Stimulated activated memory B cell treated with anti-CD40 and anti-IgM and Interleukin-4, amounts not matched to agents 10 μg/mL and 1 μg/mL and 100 μg/mL, for 72 hours (primary cell): ENCODE data around the gene ASTN2.

Experiments used
- ATAC-seq: fragments of 150-1000 bp; cut with Tn5 transposase; 2 replicates; pipeline ENCODE4 v1.10.0; 2021
- H3K27ac Mint-ChIP-seq: one replicate; pipeline ENCODE4 v1.8.0; 2022; ENCODE audit warnings: mild to moderate bottlenecking, mixed read lengths
- H3K27me3 Mint-ChIP-seq: one replicate; pipeline ENCODE4 v1.8.0; 2022; ENCODE audit warnings: mixed read lengths
- H3K36me3 Mint-ChIP-seq: one replicate; pipeline ENCODE4 v1.8.0; 2022; ENCODE audit warnings: mixed read lengths
- H3K4me1 Mint-ChIP-seq: one replicate; pipeline ENCODE4 v1.8.0; 2022; ENCODE audit warnings: mixed read lengths
- H3K4me3 Mint-ChIP-seq: one replicate; pipeline ENCODE4 v1.8.0; 2022; ENCODE audit warnings: mild to moderate bottlenecking, moderate library complexity, mixed read lengths
- H3K9me3 Mint-ChIP-seq: one replicate; pipeline ENCODE4 v1.8.0; 2022; ENCODE audit warnings: mixed read lengths

ASTN2 gene

DNA sequence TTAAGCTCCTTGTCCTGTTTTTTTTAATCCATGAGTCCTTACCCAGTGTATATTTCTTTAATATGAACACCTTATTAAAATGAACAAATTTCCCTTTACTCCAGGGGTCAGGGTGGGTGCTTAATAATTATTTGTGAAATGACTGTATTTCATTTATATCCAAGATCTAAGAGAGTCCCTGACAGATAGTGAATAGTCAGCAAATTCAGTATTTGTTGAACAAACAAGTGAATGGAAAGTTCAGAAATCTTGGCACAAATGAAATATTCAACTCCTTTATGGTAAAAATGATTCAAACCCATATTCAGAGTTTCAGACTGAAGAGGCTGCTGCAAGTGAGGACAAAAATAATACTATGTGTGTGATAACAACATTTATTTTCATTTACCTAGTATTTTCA, 59.9 kb downstream of the ASTN2 start:
- H3K4me1 Mint-ChIP-seq, result no peaks in the 10 kb centered on the region
- H3K4me3 Mint-ChIP-seq, result no peak overlapping the region
- no peak overlapping the region for H3K27ac Mint-ChIP-seq
- no peak for ATAC-seq
- H3K27me3 Mint-ChIP-seq, result no peaks in the 10 kb centered on the region
- no peaks in the 10 kb centered on the region for H3K36me3 Mint-ChIP-seq
- H3K9me3 Mint-ChIP-seq, result no peaks in the 10 kb centered on the region

DNA sequence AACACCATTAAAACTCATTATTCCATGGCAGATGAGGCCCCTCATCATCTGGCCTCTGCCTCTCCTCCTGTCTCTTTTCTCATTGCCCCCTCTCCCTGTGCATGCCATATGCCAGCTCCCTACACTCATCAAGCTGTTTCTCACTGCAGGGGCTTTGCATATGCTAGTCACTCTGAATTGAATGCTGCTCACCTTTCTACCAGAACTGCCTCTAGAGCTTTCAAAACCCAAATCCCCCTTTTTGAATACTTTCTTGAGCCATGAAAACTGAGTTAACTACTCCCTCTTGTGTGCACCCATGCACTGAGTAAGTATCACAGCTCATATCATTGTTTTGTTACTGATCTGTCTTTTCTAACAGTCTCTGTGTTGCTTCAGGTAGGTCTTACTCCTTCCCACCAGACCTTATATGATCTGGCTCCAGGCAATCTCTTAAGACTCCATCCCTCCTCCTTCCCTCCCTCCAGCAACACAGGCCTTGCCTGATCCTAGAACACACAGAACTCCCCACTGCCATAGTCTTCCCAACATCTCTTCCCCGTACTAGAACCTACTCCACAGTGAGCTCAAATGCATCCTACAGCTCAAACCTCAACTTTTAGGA, 60.5 kb downstream of the ASTN2 start:
- no peak overlapping the region for H3K4me3 Mint-ChIP-seq
- no peak for ATAC-seq
- H3K4me1 Mint-ChIP-seq, result no peaks in the 10 kb centered on the region

DNA sequence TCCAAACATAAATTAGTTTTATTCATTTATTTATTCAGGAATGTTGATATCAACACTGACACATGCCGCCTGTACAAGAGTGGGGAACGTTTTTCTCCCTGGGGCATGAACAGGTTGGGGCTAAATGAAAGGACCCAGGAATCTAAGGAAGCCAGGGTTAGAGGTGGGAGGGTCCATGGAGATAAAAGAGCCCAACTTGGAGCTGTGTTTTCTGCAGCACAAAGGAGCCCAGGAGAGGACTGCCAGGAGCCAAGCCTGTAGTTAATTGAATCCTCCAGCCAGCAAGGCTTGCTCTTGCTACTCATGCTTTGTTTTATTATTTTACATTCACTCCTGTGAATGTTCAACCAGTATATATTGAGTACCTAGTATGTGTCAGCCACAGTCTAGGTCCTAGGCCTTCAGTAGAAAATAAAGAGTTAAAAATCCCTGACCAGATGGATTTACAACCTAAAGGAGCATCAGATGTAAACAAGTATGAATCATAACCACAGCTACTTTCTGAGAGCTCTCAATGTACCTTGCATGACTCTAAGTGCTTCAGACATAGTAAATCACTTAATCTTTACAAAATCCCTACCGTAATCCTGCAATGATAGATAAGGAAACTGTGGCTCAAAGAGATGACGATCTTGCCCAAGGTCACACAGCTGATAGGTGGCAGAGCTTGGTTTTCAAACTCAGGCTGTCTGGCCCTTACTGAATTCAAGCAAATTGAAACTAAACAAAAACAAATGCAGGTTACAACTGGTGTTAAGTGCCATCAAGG, 69.8 kb downstream of the ASTN2 start:
- Mint-ChIP-seq H3K4me3 (no peak overlapping the region), H3K9me3 (no peaks in the 10 kb centered on the region), H3K27ac (no peak overlapping the region), H3K27me3 (no peaks in the 10 kb centered on the region), H3K4me1 (no peaks in the 10 kb centered on the region), H3K36me3 (no peaks in the 10 kb centered on the region)
- ATAC-seq, result no peak

More for the DNA sequence above, 60.5 kb downstream of the ASTN2 start:
- Mint-ChIP-seq H3K36me3 (no peaks in the 10 kb centered on the region), H3K27ac (no peak overlapping the region), H3K27me3 (no peaks in the 10 kb centered on the region), H3K9me3 (no peaks in the 10 kb centered on the region)

DNA sequence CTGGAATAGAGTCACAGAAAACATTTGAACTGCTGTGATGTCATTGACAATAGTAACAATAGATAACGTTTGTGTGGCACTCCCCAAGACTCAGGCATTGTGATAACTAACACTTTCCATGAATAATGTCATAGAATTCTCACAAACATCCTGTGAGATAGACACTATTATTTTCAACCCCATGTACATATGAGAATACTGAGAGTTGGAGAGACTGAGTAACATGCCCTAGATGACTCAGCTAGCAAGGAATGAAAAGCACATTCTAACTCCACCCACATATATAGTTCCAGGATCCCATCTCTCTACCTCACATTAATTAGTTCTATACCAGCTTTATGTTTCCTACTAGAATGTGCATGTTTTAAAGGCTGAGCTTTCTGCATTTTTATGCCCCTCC, 71.4 kb downstream of the ASTN2 start:
- Mint-ChIP-seq H3K27ac (no peak overlapping the region), H3K27me3 (no peaks in the 10 kb centered on the region), H3K4me3 (no peak overlapping the region), H3K36me3 (no peaks in the 10 kb centered on the region), H3K4me1 (no peaks in the 10 kb centered on the region), H3K9me3 (no peaks in the 10 kb centered on the region)
- ATAC-seq, result no peak

DNA sequence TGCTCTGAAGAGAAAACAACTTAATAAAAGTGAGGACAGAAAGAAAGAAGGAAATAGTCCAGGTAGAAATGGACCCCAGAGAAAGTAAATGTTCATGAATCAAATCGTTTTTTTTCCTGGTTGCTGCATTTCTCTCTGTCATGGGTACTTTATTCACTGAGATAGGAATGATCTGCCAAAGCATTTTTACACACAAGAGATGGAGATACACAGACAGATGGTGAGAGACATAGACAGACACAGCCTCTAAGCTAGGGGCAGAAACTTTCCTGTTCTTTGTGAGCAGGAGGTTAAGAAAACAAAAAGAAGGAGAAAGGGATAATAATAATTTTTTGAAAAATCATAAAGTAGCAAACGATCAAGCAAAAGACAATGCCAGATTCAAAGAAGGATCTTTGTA, 73.7 kb downstream of the ASTN2 start:
- no peak overlapping the region for H3K4me3 Mint-ChIP-seq
- no peaks in the 10 kb centered on the region for H3K36me3 Mint-ChIP-seq
- H3K27ac Mint-ChIP-seq, result no peak overlapping the region
- H3K9me3 Mint-ChIP-seq, result no peaks in the 10 kb centered on the region
- ATAC-seq, result no peak
- no peaks in the 10 kb centered on the region for H3K27me3 Mint-ChIP-seq
- no peaks in the 10 kb centered on the region for H3K4me1 Mint-ChIP-seq

DNA sequence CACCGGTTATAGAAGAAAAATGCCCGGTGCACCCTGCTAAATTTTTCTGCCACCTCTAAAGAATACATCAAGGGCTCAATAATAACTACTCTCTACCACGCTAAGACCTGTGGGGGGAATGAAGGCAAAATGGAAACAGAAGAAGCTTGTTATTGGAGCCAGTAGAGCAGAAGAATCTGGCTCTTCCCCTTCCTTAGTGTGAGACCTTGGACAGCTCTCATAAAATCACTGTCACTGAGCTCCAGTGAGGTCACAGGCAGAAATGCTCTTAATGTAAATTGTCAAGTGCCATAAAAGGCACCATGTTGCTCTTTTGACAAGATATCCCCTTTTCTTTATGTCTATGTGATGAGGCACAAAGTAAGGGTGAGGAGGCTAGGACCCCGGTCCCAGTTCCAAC, 74.4 kb downstream of the ASTN2 start:
- H3K36me3 Mint-ChIP-seq, result no peaks in the 10 kb centered on the region
- H3K4me3 Mint-ChIP-seq, result no peak overlapping the region
- H3K27me3 Mint-ChIP-seq, result no peaks in the 10 kb centered on the region
- H3K9me3 Mint-ChIP-seq, result no peaks in the 10 kb centered on the region
- no peak for ATAC-seq
- no peaks in the 10 kb centered on the region for H3K4me1 Mint-ChIP-seq
- H3K27ac Mint-ChIP-seq, result no peak overlapping the region

DNA sequence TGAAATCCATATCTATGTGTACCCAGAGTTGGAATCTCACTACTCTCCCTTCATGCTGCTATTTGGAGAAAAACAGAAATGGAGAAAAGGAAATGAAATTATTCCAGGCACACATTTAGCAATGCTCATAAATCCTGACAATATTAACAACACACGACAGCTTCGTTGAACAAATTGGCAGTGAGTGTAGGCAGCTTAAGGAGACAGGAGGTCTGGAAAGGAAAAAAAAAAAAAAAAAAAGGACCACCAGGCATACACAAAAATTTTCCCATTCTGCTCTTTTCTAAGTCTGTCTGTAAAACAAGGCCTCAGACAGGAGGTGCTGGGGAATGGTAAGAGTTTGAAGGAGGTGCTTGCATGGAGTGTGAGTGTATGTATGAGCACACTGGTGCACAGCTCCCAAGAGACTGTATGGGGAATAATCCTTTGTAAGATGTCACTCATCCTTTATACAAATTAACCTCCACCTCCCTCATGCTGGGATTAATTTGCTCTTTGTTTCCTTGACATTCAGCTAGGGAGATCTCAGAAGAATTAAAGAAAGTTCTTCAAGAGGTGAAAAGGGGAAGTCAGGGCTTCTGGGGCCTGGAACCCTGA, 78.9 kb downstream of the ASTN2 start:
- Mint-ChIP-seq H3K27ac (no peak overlapping the region), H3K9me3 (no peaks in the 10 kb centered on the region), H3K36me3 (no peaks in the 10 kb centered on the region), H3K27me3 (no peaks in the 10 kb centered on the region), H3K4me1 (no peaks in the 10 kb centered on the region), H3K4me3 (no peak overlapping the region)
- ATAC-seq, result no peak

DNA sequence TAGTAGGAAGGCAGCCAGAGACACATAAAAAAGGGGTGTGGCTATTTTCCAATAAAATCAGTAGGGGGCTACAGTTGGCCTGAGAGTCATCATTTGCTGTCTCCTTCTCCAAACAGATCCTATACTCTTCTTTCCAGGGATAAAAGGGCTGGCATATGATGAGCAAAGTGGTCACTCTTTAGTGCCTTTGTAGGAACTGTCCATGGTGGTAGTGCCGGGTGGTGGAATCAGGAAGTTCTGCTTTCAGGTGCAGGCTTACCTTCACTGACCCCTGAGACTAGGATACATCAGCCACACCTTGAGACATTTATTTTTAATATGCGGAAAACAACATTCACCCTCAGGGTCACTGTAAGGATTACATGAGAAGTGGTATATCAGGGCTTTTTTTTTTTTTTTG, 80.8 kb downstream of the ASTN2 start:
- Mint-ChIP-seq H3K4me1 (no peaks in the 10 kb centered on the region), H3K4me3 (no peak overlapping the region), H3K9me3 (no peaks in the 10 kb centered on the region), H3K27ac (no peak overlapping the region), H3K27me3 (no peaks in the 10 kb centered on the region), H3K36me3 (no peaks in the 10 kb centered on the region)
- ATAC-seq, result no peak

DNA sequence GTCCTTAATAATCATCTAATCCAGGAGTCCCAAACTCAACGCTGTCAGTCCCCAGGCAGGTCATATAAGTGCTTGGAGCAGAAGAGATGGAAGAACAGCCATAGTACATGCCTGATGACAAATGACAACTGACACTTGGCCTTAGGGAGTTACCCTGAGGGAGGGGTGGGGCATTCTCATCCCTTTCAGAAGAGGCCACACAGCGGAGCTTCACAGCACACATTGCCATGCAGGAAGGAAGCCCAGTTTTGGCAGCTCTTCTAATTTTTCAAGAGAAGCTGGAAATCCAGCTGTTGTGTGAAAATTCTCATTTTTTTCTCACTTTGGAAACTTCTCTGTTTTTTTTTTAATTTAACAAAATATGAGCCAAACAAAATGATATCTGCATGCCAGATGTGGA, 89.0 kb downstream of the ASTN2 start:
- Mint-ChIP-seq H3K9me3 (no peaks in the 10 kb centered on the region), H3K27ac (no peak overlapping the region), H3K4me1 (no peaks in the 10 kb centered on the region), H3K27me3 (no peaks in the 10 kb centered on the region), H3K4me3 (no peak overlapping the region), H3K36me3 (no peaks in the 10 kb centered on the region)
- ATAC-seq, result no peak

DNA sequence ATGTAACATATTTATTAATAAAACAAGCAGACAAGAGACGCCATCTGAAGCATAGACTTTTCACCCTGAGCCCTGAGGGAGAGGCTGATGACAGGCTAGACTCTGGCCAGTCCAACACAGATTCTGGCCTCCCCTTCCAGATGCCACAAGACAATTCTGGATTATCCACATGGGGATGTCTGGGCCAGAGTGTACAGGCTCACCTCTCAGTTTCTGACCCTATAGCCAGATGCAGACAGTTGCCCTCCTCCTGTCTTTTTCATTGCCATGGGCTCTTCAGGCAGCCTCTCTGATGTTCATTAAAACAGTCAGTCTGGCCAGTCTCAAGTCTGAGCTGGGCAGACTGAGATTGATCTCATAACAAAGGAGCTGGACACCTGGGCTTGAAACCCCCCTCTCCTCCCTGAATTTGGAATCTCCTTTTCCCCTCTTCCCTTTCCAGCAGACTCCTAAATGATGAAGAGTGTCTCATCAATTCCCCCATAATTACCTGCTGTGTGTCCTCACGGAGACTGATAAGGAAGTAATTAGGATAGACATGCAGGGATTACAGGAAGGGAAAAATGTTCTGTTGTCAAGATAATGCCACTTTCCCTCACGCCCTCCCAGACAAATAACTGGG, 89.6 kb downstream of the ASTN2 start:
- Mint-ChIP-seq H3K27me3 (no peaks in the 10 kb centered on the region), H3K27ac (no peak overlapping the region), H3K4me1 (no peaks in the 10 kb centered on the region), H3K4me3 (no peak overlapping the region), H3K9me3 (no peaks in the 10 kb centered on the region), H3K36me3 (no peaks in the 10 kb centered on the region)
- no peak for ATAC-seq

DNA sequence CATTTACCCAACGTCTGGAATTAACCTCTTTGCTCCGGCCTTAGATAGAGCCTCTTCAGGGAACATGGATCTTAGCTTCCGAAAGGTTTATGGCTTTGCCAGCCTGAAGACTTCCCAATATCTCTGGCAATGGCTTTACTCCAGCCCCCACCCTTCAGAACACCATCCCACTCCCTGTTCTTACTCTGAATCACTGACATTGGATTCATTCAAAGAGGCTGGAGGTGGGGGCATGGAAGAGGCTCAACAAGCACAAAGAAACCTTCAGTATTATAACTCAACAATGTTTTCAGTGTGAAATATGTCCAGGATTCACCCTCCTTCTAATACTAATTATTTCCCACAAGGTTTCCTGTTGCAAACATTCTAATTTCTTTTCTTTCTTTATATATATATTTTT, 91.5 kb downstream of the ASTN2 start:
- ATAC-seq, result no peak
- Mint-ChIP-seq H3K36me3 (no peaks in the 10 kb centered on the region), H3K9me3 (no peaks in the 10 kb centered on the region), H3K27ac (no peak overlapping the region), H3K4me3 (no peak overlapping the region), H3K4me1 (no peaks in the 10 kb centered on the region), H3K27me3 (no peaks in the 10 kb centered on the region)

DNA sequence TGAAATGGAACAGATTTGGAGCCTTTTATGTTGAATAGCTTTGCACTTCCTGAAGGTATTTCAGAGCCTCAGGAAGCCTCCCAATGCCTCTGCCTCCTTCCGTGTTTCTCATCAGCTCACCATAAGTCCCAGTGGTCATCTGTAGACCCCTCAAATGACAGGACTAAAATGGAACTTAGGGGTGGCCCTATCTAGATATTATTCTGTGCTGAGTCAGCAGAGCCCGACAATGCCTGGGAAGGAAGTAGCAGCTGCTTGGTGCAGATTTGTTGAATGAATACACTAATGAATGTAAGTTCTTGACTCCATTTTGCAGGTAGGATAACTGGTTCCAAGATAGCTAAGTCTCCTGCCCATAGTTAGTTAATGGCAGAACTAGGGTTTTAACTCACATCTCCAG, 97.7 kb downstream of the ASTN2 start:
- no peaks in the 10 kb centered on the region for H3K36me3 Mint-ChIP-seq
- no peaks in the 10 kb centered on the region for H3K9me3 Mint-ChIP-seq
- H3K4me3 Mint-ChIP-seq, result no peak overlapping the region
- no peaks in the 10 kb centered on the region for H3K27me3 Mint-ChIP-seq
- no peak overlapping the region for H3K27ac Mint-ChIP-seq
- no peak for ATAC-seq
- H3K4me1 Mint-ChIP-seq, result no peaks in the 10 kb centered on the region

DNA sequence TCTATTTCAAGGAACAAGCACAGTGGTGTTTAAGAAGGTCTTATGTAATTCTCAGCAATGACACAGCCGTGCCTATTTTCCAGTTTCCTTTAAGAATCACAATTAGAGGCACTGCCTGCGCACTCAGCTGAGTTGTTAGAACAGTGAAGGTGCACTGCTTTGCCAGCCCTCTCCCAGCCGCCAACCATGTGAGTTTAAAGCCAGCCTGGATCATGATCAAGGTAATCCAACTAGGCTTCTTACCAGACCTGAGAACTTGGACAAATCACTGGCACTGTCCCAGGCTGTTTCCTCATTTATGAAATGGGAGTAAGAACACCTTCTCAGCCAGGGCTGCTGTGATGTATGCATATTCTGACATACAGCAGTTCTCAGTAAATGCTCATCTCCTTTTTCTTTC, 99.6 kb downstream of the ASTN2 start:
- Mint-ChIP-seq H3K9me3 (no peaks in the 10 kb centered on the region), H3K4me1 (no peaks in the 10 kb centered on the region), H3K27ac (no peak overlapping the region), H3K27me3 (no peaks in the 10 kb centered on the region), H3K36me3 (no peaks in the 10 kb centered on the region), H3K4me3 (no peak overlapping the region)
- ATAC-seq, result no peak

DNA sequence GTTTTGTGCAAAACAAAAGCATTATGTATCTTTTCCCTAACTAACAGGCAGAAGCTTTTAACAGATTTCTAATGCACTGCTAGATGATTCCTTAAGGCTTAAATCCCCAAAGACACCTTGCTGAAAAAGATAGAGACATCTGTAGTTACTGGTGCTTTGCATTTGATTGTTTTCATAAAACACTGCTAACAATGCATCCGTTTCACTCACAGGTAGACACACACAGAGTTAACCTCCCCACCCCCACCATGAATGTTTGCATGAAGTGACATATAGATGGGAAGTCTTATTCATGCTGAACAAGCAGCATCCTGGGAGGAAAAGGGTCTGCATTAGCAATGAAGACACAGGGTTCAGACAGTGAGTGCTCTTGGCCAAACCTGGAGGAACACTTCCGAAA, 100.9 kb downstream of the ASTN2 start:
- Mint-ChIP-seq H3K4me3 (no peak overlapping the region), H3K4me1 (no peaks in the 10 kb centered on the region), H3K27ac (no peak overlapping the region), H3K36me3 (no peaks in the 10 kb centered on the region), H3K27me3 (no peaks in the 10 kb centered on the region), H3K9me3 (no peaks in the 10 kb centered on the region)
- no peak for ATAC-seq

DNA sequence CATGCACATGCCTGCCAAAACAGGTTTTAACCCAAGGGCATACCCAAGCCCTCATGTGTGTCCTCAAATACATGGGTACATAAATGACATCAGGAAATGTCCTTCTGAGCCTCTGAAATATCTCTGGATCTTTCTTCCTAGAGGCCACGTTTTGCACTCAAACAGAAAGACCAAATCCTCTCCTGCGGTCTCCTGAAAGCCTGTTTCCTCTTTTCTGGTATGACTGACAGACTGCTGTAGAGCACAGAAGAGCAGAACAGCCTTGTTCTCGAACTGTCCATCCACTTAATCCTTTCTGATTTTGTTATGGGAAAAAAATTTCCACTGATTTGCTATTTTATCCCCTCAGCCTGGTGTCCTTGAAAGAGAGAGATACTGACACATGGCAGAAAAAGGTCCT, 107.2 kb downstream of the ASTN2 start:
- Mint-ChIP-seq H3K4me1 (no peaks in the 10 kb centered on the region), H3K9me3 (peaks cover 3% of the 10 kb centered on the region), H3K27ac (no peak overlapping the region), H3K4me3 (no peak overlapping the region), H3K27me3 (no peaks in the 10 kb centered on the region), H3K36me3 (no peaks in the 10 kb centered on the region)
- no peak for ATAC-seq

DNA sequence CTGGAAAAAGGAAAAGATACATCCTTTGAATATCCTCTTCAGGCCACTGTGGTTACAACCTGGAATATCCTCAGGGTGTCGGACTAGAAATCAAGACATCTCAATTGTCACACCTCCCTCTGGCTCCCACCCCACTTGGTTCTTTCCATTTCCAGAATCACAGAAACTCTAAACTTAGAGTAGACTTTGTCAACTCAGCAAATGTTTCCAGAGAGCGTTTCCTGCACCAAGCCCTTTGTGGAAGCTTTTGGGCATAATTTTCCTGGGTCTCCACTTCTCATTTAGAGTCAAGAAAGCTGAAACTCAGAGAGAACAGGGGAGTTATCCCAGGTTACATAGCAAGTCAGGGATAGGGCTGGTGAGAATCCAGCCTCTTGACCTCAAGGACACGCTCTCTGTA, 108.8 kb downstream of the ASTN2 start:
- no peak for ATAC-seq
- Mint-ChIP-seq H3K9me3 (peaks cover 3% of the 10 kb centered on the region), H3K4me1 (no peaks in the 10 kb centered on the region), H3K27ac (no peak overlapping the region), H3K27me3 (no peaks in the 10 kb centered on the region), H3K4me3 (no peak overlapping the region), H3K36me3 (no peaks in the 10 kb centered on the region)
